ENCODE measurements around the gene MTMR12. TPM values are rescaled to one million over a fixed set of nuclear protein-coding genes. Genes with fewer than 3 reads are reported as not detected.
A peak's percentile ranks its signal among the peaks of the same experiment; 100 is the strongest.

The MTMR12 gene
- polyA plus RNA-seq, 1 donor from 2014 or later, result 18.3 TPM

- peaks cover 0 to 4% (median 0%) of the 10 kb centered on the region in 3 donors for H3K9me3 Mint-ChIP-seq
- peaks cover 29% of the 10 kb centered on the region for H3K36me3 Mint-ChIP-seq
- H3K27me3 Mint-ChIP-seq, result no peaks in the 10 kb centered on the region
- H3K4me1 Mint-ChIP-seq, result peaks cover 6 to 14% (median 11%) of the 10 kb centered on the region in 3 donors
- H3K27ac Mint-ChIP-seq, result peak overlapping the region in 1 of 3 donors; percentile 60
- H3K4me3 Mint-ChIP-seq, result peak overlapping the region in 1 of 4 donors; percentile 9
These were observed 53.7 kb downstream of the MTMR12 start for GRCh38 chr5:32259033-32259432.

GRCh38 chr5:32258424-32258823, 54.3 kb downstream of the MTMR12 start:
- H3K27ac Mint-ChIP-seq, result no peak overlapping the region
- H3K9me3 Mint-ChIP-seq, result peaks cover 0 to 4% (median 0%) of the 10 kb centered on the region in 3 donors
- H3K36me3 Mint-ChIP-seq, result peaks cover 26% of the 10 kb centered on the region
- H3K27me3 Mint-ChIP-seq, result no peaks in the 10 kb centered on the region
- H3K4me3 Mint-ChIP-seq, result no peak overlapping the region
- peaks cover 6 to 15% (median 11%) of the 10 kb centered on the region in 3 donors for H3K4me1 Mint-ChIP-seq

- Mint-ChIP-seq H3K9me3 (no peaks in the 10 kb centered on the region), H3K4me1 (peaks cover 0 to 13% (median 11%) of the 10 kb centered on the region in 3 donors), H3K4me3 (no peak overlapping the region), H3K36me3 (peaks cover 11% of the 10 kb centered on the region), H3K27me3 (no peaks in the 10 kb centered on the region), H3K27ac (peak overlapping the region in 2 of 3 donors; percentile 10 to 69)
These were observed 57.2 kb downstream of the MTMR12 start for GRCh38 chr5:32255540-32255900.

- H3K27me3 Mint-ChIP-seq, result no peaks in the 10 kb centered on the region
- H3K4me1 Mint-ChIP-seq, result peaks cover 0 to 9% (median 8%) of the 10 kb centered on the region in 3 donors
- H3K27ac Mint-ChIP-seq, result peak overlapping the region in 1 of 3 donors; percentile 69
- H3K4me3 Mint-ChIP-seq, result no peak overlapping the region
- H3K36me3 Mint-ChIP-seq, result peaks cover 6% of the 10 kb centered on the region
- no peaks in the 10 kb centered on the region for H3K9me3 Mint-ChIP-seq
These were observed 57.7 kb downstream of the MTMR12 start for GRCh38 chr5:32254881-32255539.

- Mint-ChIP-seq H3K4me1 (peaks cover 0 to 7% (median 5%) of the 10 kb centered on the region in 3 donors), H3K27ac (no peak overlapping the region), H3K36me3 (peaks cover 8% of the 10 kb centered on the region), H3K4me3 (no peak overlapping the region), H3K27me3 (no peaks in the 10 kb centered on the region), H3K9me3 (no peaks in the 10 kb centered on the region)
These were observed 60.8 kb downstream of the MTMR12 start for GRCh38 chr5:32251871-32252458.

- no peaks in the 10 kb centered on the region for H3K27me3 Mint-ChIP-seq
- peaks cover 13% of the 10 kb centered on the region for H3K36me3 Mint-ChIP-seq
- H3K4me1 Mint-ChIP-seq, result peaks cover 0 to 7% (median 5%) of the 10 kb centered on the region in 3 donors
- H3K9me3 Mint-ChIP-seq, result no peaks in the 10 kb centered on the region
- no peak overlapping the region for H3K4me3 Mint-ChIP-seq
- H3K27ac Mint-ChIP-seq, result peak overlapping the region in 1 of 3 donors; percentile 50
These were observed 63.1 kb downstream of the MTMR12 start for GRCh38 chr5:32249668-32250067.

GRCh38 chr5:32245742-32246141, 67.0 kb downstream of the MTMR12 start:
- Mint-ChIP-seq H3K4me3 (no peak overlapping the region), H3K27ac (no peak overlapping the region), H3K36me3 (peaks cover 21% of the 10 kb centered on the region), H3K27me3 (no peaks in the 10 kb centered on the region), H3K4me1 (peaks cover 0 to 5% (median 0%) of the 10 kb centered on the region in 3 donors), H3K9me3 (no peaks in the 10 kb centered on the region)

- Mint-ChIP-seq H3K36me3 (peaks cover 18% of the 10 kb centered on the region), H3K27me3 (no peaks in the 10 kb centered on the region), H3K27ac (no peak overlapping the region), H3K9me3 (no peaks in the 10 kb centered on the region), H3K4me1 (peaks cover 0 to 6% (median 0%) of the 10 kb centered on the region in 3 donors), H3K4me3 (no peak overlapping the region)
These were observed 68.7 kb downstream of the MTMR12 start for GRCh38 chr5:32244017-32244416.

GRCh38 chr5:32241034-32241783, 71.5 kb downstream of the MTMR12 start:
- peak overlapping the region in 1 of 4 donors; percentile 16 for H3K4me3 Mint-ChIP-seq
- peaks cover 14% of the 10 kb centered on the region for H3K36me3 Mint-ChIP-seq
- H3K27me3 Mint-ChIP-seq, result no peaks in the 10 kb centered on the region
- peaks cover 0 to 6% (median 0%) of the 10 kb centered on the region in 3 donors for H3K4me1 Mint-ChIP-seq
- H3K9me3 Mint-ChIP-seq, result no peaks in the 10 kb centered on the region
- peak overlapping the region; percentile 7 to 51 (median 7) for H3K27ac Mint-ChIP-seq

GRCh38 chr5:32239385-32239784, 73.4 kb downstream of the MTMR12 start:
- Mint-ChIP-seq H3K4me1 (peaks cover 0 to 6% (median 0%) of the 10 kb centered on the region in 3 donors), H3K9me3 (no peaks in the 10 kb centered on the region), H3K27ac (no peak overlapping the region), H3K36me3 (peaks cover 12% of the 10 kb centered on the region), H3K4me3 (no peak overlapping the region), H3K27me3 (no peaks in the 10 kb centered on the region)

GRCh38 chr5:32233696-32234447, 78.9 kb downstream of the MTMR12 start:
- Mint-ChIP-seq H3K27me3 (no peaks in the 10 kb centered on the region), H3K27ac (peak overlapping the region in 1 of 3 donors; percentile 45), H3K9me3 (no peaks in the 10 kb centered on the region), H3K36me3 (peaks cover 16% of the 10 kb centered on the region), H3K4me1 (peaks cover 11 to 18% (median 13%) of the 10 kb centered on the region in 3 donors), H3K4me3 (peak overlapping the region in 1 of 4 donors; percentile 17)

- Mint-ChIP-seq H3K9me3 (no peaks in the 10 kb centered on the region), H3K27ac (peak overlapping the region in 2 of 3 donors; percentile 78 to 88), H3K4me1 (peaks cover 11 to 18% (median 13%) of the 10 kb centered on the region in 3 donors), H3K36me3 (peaks cover 16% of the 10 kb centered on the region), H3K27me3 (no peaks in the 10 kb centered on the region), H3K4me3 (no peak overlapping the region)
These were observed 79.5 kb downstream of the MTMR12 start for GRCh38 chr5:32233220-32233695.

GRCh38 chr5:32232441-32233219, 80.1 kb downstream of the MTMR12 start:
- no peaks in the 10 kb centered on the region for H3K9me3 Mint-ChIP-seq
- peaks cover 11 to 18% (median 13%) of the 10 kb centered on the region in 3 donors for H3K4me1 Mint-ChIP-seq
- H3K4me3 Mint-ChIP-seq, result peak overlapping the region in 1 of 4 donors; percentile 78
- H3K36me3 Mint-ChIP-seq, result peaks cover 16% of the 10 kb centered on the region
- peak overlapping the region; percentile 7 to 88 (median 78) for H3K27ac Mint-ChIP-seq
- no peaks in the 10 kb centered on the region for H3K27me3 Mint-ChIP-seq

- peaks cover 11 to 18% (median 13%) of the 10 kb centered on the region in 3 donors for H3K4me1 Mint-ChIP-seq
- H3K36me3 Mint-ChIP-seq, result peaks cover 15% of the 10 kb centered on the region
- peak overlapping the region; percentile 7 to 88 (median 71) for H3K27ac Mint-ChIP-seq
- no peaks in the 10 kb centered on the region for H3K9me3 Mint-ChIP-seq
- no peak overlapping the region for H3K4me3 Mint-ChIP-seq
- H3K27me3 Mint-ChIP-seq, result no peaks in the 10 kb centered on the region
These were observed 80.8 kb downstream of the MTMR12 start for GRCh38 chr5:32231929-32232328.

All from IgD-negative memory B cell (primary cell).